ENCODE measurements around the gene ISG20.

GRCh38 chr15:88652456-88653199 is 13.8 kb downstream of the ISG20 start:
- TF ChIP-seq CTCF (IDR thresholded peaks at IDR 0.05) (no peak), POLR2A (IDR thresholded peaks at IDR 0.05) (no peak)

All from right lobe of liver (tissue), 4 donors.